HL-60 (cell line): ENCODE results near the gene TDRD5.

Experiments
- DNase-seq, 2 experiments: peaks; one replicate each; pipeline ENCODE4 v3.0.0-alpha.2; 2010 to 2020; ENCODE audit warnings: low read depth in 1 of 2, low spot score in 1 of 2
- H3K27ac ChIP-seq: fragments of 250-450 bp; sonication (Bioruptor Pico); replicated peaks from 2 replicates; pipeline ENCODE4 v1.5.1; 2020; ENCODE audit warnings: mild to moderate bottlenecking, moderate library complexity
- H3K27me3 ChIP-seq: fragments of 250-450 bp; sonication (Bioruptor Pico); 2 replicates; pipeline ENCODE4 v1.5.1; 2021; ENCODE audit warnings: mild to moderate bottlenecking, moderate library complexity; ENCODE audit not compliant: insufficient read depth, poor library complexity, severe bottlenecking
- H3K4me3 ChIP-seq: replicated peaks from 2 replicates; pipeline ENCODE4 v1.5.1; 2011; ENCODE audit warnings: mild to moderate bottlenecking, control low read depth, low read length; ENCODE audit not compliant: insufficient read depth
- GABPA ChIP-seq: IDR thresholded peaks from 2 replicates; pipeline ENCODE4 v1.6.1; 2012; ENCODE audit warnings: low read depth
- POLR2AphosphoS5 ChIP-seq: IDR thresholded peaks from 2 replicates; pipeline ENCODE4 v1.6.1; 2012; ENCODE audit warnings: low read depth
- SPI1 ChIP-seq: IDR thresholded peaks from 2 replicates; pipeline ENCODE4 v1.6.1; 2012; ENCODE audit warnings: low read depth, mild to moderate bottlenecking, borderline replicate concordance
- TF ChIP-seq, protein P1 (sequence below): IDR thresholded peaks from one replicate; pipeline ENCODE4 v1.5.1; 2011; ENCODE audit warnings: low read length, control low read depth, inconsistent platforms; ENCODE audit not compliant: insufficient read depth
- TF ChIP-seq, protein P2 (sequence below): IDR thresholded peaks from 2 replicates; pipeline ENCODE4 v1.6.1; 2012; ENCODE audit warnings: low read depth; ENCODE audit not compliant: insufficient replicate concordance

Gene TDRD5

DNA sequence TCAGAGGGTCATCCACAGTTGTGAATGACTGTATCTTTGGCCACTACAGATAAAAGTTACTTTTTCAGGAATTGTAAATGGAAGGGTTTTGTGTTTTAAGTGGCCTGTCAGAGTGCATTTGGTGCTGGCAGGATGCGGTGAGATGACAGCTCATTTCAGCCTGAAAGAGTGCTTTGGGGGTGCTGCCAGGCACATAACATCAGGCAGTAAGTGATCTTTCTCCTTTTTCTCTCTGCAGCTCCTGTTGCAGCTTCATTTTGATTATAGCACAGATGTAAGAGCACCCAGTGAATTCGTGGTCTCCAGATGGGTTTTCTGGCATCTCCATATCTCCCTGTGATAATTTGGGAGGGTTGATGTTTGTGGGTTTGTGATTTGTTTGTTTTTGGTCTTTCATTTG, 136.6 kb downstream of the TDRD5 start:
- Histone ChIP-seq H3K4me3 (no peak overlapping the region), H3K27ac (no peak overlapping the region), H3K27me3 (peaks cover 4% of the 10 kb centered on the region)
- no peak for DNase-seq
- TF ChIP-seq POLR2AphosphoS5 (no peak), SPI1 (no peak), GABPA (no peak)

DNA sequence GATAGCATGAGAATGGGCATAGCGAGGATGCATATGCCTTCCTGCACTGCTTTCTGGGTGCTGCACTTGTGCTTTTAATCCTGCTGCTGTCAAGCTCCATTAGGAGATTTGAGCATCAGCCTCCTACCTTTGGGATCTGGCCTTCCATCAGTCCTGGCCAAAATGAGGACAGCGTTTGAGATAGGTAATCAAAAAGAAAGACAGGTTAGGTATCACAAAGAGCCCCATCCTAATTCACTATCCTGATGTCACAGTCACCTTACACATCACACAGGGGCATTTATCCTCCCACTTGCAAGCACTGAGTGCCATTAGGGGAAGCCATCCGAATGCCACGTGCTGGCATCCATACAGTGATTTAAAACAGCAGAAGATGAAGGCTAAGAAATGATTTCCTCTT, 138.2 kb downstream of the TDRD5 start:
- no peak for DNase-seq
- Histone ChIP-seq H3K27me3 (peaks cover 4% of the 10 kb centered on the region), H3K27ac (no peak overlapping the region), H3K4me3 (no peak overlapping the region)
- TF ChIP-seq, protein P1, sequence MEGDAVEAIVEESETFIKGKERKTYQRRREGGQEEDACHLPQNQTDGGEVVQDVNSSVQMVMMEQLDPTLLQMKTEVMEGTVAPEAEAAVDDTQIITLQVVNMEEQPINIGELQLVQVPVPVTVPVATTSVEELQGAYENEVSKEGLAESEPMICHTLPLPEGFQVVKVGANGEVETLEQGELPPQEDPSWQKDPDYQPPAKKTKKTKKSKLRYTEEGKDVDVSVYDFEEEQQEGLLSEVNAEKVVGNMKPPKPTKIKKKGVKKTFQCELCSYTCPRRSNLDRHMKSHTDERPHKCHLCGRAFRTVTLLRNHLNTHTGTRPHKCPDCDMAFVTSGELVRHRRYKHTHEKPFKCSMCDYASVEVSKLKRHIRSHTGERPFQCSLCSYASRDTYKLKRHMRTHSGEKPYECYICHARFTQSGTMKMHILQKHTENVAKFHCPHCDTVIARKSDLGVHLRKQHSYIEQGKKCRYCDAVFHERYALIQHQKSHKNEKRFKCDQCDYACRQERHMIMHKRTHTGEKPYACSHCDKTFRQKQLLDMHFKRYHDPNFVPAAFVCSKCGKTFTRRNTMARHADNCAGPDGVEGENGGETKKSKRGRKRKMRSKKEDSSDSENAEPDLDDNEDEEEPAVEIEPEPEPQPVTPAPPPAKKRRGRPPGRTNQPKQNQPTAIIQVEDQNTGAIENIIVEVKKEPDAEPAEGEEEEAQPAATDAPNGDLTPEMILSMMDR: no peak
- TF ChIP-seq GABPA (no peak), SPI1 (no peak), POLR2AphosphoS5 (no peak)
- TF ChIP-seq, protein P2, sequence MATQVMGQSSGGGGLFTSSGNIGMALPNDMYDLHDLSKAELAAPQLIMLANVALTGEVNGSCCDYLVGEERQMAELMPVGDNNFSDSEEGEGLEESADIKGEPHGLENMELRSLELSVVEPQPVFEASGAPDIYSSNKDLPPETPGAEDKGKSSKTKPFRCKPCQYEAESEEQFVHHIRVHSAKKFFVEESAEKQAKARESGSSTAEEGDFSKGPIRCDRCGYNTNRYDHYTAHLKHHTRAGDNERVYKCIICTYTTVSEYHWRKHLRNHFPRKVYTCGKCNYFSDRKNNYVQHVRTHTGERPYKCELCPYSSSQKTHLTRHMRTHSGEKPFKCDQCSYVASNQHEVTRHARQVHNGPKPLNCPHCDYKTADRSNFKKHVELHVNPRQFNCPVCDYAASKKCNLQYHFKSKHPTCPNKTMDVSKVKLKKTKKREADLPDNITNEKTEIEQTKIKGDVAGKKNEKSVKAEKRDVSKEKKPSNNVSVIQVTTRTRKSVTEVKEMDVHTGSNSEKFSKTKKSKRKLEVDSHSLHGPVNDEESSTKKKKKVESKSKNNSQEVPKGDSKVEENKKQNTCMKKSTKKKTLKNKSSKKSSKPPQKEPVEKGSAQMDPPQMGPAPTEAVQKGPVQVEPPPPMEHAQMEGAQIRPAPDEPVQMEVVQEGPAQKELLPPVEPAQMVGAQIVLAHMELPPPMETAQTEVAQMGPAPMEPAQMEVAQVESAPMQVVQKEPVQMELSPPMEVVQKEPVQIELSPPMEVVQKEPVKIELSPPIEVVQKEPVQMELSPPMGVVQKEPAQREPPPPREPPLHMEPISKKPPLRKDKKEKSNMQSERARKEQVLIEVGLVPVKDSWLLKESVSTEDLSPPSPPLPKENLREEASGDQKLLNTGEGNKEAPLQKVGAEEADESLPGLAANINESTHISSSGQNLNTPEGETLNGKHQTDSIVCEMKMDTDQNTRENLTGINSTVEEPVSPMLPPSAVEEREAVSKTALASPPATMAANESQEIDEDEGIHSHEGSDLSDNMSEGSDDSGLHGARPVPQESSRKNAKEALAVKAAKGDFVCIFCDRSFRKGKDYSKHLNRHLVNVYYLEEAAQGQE: no peak

DNA sequence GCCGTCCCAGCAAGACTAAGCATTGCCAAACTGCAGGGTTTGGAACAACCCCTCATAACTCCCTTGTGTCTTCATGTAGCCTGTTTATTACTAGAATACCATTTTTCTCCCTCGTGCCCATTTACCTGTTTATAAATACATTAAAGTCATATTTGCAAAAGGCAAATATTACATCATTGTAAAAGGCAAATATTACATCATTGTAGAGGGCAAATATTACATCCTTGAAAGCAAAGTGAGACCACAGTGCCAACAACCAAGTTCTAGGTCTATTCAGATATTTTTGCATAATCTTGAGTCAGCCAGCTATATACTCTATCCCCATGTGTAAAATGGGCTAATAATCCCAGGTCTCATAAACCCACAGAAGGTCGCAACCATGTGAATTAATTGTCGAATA, 140.0 kb downstream of the TDRD5 start:
- Histone ChIP-seq H3K27ac (no peak overlapping the region), H3K27me3 (peaks cover 4% of the 10 kb centered on the region), H3K4me3 (no peak overlapping the region)
- no peak for DNase-seq
- TF ChIP-seq SPI1: no peak
- no peak for TF ChIP-seq POLR2AphosphoS5
- TF ChIP-seq, protein P1: no peak
- no peak for TF ChIP-seq GABPA
- TF ChIP-seq, protein P2: no peak
